ENCODE results near the gene SH2D3C.

The SH2D3C gene

DNA sequence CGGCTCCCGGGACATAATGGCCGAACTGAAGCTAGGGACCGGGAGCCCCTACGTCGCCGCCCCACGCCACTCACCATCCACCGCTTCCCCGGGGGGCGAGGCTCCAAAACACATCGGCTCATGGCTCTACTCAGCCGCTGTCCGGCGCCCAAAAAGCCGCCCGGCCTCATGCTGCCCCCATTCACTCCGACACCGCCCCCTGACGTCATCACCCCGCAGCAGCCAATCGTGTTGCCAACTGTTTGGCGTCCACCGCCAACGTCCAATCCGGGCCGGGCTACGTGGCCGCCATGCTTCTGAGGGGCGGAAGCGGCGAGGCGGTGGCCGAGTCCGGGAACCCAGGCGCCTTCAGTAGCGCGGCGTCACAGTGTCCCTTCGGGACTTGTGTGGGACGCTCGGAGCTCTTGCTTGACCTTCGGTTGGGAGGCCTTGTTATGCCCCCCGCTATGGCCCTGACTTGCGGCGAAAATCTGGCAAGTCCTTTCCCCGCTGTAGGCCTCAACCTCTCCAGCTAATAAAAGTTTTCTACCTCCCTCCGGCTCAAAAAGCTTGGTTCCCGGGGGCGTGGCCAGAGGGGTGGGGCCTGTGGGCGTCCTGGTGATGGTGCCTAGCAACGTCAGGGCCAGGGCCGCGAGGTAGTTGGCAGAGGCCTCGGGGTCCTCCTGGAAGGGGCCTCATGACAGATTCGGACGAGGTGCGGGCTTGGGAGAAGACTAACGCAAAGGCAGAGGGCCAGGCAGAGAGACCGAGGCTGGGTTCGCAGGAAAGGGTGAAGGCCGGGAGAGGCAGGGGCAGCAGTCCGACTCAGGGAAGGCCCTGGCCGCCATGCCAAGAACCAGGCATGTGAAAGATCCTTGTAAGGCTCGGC is 62.8 kb downstream of the SH2D3C start, which contains the start of the genes PTRH1 and TTC16:
Gene PTRH1, minus strand, starts transcription at position 194 of the 868 bp plus-strand sequence. Its CDS starts 24 bp downstream, at position 170.
Gene TTC16, plus strand, starts transcription at position 610 of the 868 bp plus-strand sequence. Its CDS starts 67 bp downstream, at position 677.
- peak; percentile 95 for DNase-seq (ENCODE audit: low read depth)
- peak within 1 kb of the TSS; percentile 88 for H3K4me3 ChIP-seq (ENCODE audit: low read depth, low read length)
- TF ChIP-seq CTCF (IDR thresholded peaks at IDR 0.05; ENCODE audit: insufficient read depth, low read depth, low read length, missing control alignments): no peak

DNA sequence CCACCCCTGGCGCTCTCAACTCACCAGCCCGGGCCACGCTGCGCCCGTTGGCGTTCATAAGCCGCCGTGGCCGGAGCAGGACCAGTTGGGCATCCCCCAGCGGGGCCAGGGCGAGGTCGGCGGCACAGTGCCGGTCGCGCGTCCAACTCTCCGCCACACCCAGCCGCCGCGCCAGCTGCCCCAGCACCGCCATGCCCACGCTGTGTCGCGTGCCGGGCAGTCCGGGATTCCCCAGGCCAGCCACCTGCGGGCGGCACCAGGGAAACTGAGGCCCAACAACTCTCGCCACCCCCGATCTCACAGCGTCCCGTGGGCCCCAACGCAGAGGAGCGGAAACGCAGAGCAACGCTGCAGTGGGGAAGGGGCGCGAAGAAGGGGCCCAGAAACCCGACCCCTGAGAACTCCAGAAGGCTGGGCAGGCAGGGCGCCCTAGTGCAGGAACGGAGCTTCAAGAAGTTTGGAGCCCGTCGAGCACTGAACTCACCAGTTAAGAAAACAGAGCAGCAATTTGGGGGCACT is 63.5 kb downstream of the SH2D3C start:
- DNase-seq (ENCODE audit: low read depth): no peak
- no peak for TF ChIP-seq CTCF (IDR thresholded peaks at IDR 0.05; ENCODE audit: insufficient read depth, low read depth, low read length, missing control alignments)
- peak overlapping the region; percentile 88 for H3K4me3 ChIP-seq (ENCODE audit: low read depth, low read length)

GRCh38 chr9:127714020-127714750 is 64.3 kb downstream of the SH2D3C start:
- DNase-seq (ENCODE audit: low read depth): no peak
- TF ChIP-seq CTCF (IDR thresholded peaks at IDR 0.05; ENCODE audit: insufficient read depth, low read depth, low read length, missing control alignments): no peak
- H3K4me3 ChIP-seq (ENCODE audit: low read depth, low read length): no peak overlapping the region

GRCh38 chr9:127712867-127713266 is 65.6 kb downstream of the SH2D3C start:
- no peak for TF ChIP-seq CTCF (IDR thresholded peaks at IDR 0.05; ENCODE audit: insufficient read depth, low read depth, low read length, missing control alignments)
- no peak for DNase-seq (ENCODE audit: low read depth)

GRCh38 chr9:127712371-127712770 is 66.1 kb downstream of the SH2D3C start:
- no peak for TF ChIP-seq CTCF (IDR thresholded peaks at IDR 0.05; ENCODE audit: insufficient read depth, low read depth, low read length, missing control alignments)
- DNase-seq (ENCODE audit: low read depth): no peak
- no peak overlapping the region for H3K4me3 ChIP-seq (ENCODE audit: low read depth, low read length)

More at GRCh38 chr9:127712867-127713266, 65.6 kb downstream of the SH2D3C start:
- no peak overlapping the region for H3K4me3 ChIP-seq (ENCODE audit: low read depth, low read length)

GRCh38 chr9:127711831-127712274 is 66.6 kb downstream of the SH2D3C start:
- H3K4me3 ChIP-seq (ENCODE audit: low read depth, low read length): no peak overlapping the region
- TF ChIP-seq CTCF (IDR thresholded peaks at IDR 0.05; ENCODE audit: insufficient read depth, low read depth, low read length, missing control alignments): no peak
- no peak for DNase-seq (ENCODE audit: low read depth)
